Neutrophil (primary cell): ENCODE data around the gene CHI3L2.

Source experiments
- H3K27ac ChIP-seq: fragments of 200-600 bp; sonication (generic); 2 replicates; pipeline ENCODE4 v1.5.1; 2016; ENCODE audit warnings: mild to moderate bottlenecking, moderate library complexity
- H3K27me3 ChIP-seq: fragments of 200-600 bp; sonication (generic); 2 replicates; pipeline ENCODE4 v1.6.0; 2016; ENCODE audit warnings: mild to moderate bottlenecking
- H3K36me3 ChIP-seq: fragments of 200-600 bp; sonication (generic); 2 replicates; pipeline ENCODE4 v1.5.1; 2017
- H3K4me1 ChIP-seq, 2 experiments: fragments of 200-600 bp in 1 of 2; sonication (generic) in 1 of 2; 1 replicate in 1 of 2; 2 replicates in 1 of 2; pipeline versions ENCODE4 v1.5.1 to v1.6.1; 2013 to 2016; ENCODE audit warnings: low read depth in 1 of 2, low read length in 1 of 2, mild to moderate bottlenecking in 1 of 2, moderate library complexity in 1 of 2; ENCODE audit not compliant: control insufficient read depth in 1 of 2, insufficient read depth in 1 of 2
- H3K4me3 ChIP-seq, 2 experiments: fragments of 200-600 bp in 1 of 2; sonication (generic) in 1 of 2; 1 replicate in 1 of 2; 2 replicates in 1 of 2; pipeline ENCODE4 v1.5.1; 2013 to 2016; ENCODE audit warnings: low read depth in 1 of 2, low read length in 1 of 2, mild to moderate bottlenecking in 1 of 2, moderate library complexity in 1 of 2
- H3K9me3 ChIP-seq: fragments of 200-600 bp; sonication (generic); 2 replicates; pipeline ENCODE4 v1.5.1; 2016
- TF ChIP-seq, protein P1 (sequence below): fragments of 200-600 bp; sonication (generic); IDR thresholded peaks from 2 replicates; pipeline ENCODE4 v1.5.1; 2016; ENCODE audit warnings: antibody characterized with exemption

The CHI3L2 gene

DNA sequence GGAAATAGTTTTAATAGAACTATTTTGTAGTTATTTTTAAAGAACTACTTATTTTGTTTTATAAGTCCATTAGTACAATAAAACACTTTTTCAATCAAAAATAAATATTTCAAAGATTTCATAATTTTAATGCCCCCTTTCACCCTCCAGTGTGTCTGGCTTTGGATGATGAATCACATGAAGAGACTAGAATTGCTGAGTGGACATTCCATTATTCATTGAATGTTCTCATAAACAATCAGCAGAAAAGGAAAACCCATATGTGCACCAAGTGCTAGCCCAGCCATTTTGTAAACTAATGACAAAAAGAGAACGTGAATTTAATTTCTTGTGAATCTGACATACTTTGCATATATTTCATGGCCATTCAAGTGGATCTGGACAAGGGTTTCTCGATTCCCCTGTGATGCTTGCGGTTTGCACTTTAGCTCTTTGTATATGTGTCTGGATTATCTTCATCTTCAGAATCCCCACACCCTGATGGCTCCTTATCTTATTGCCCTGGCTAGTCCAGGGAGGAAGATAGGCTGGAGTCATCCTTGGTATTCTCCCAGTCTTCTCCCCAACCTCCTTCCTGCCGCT is 42.4 kb downstream of the CHI3L2 start:
- no peak overlapping the region for H3K27ac ChIP-seq
- H3K36me3 ChIP-seq, result no peaks in the 10 kb centered on the region
- H3K4me1 ChIP-seq, result no peaks in the 10 kb centered on the region
- H3K27me3 ChIP-seq, result peaks cover 97% of the 10 kb centered on the region
- no peaks in the 10 kb centered on the region for H3K9me3 ChIP-seq
- TF ChIP-seq, protein P1, sequence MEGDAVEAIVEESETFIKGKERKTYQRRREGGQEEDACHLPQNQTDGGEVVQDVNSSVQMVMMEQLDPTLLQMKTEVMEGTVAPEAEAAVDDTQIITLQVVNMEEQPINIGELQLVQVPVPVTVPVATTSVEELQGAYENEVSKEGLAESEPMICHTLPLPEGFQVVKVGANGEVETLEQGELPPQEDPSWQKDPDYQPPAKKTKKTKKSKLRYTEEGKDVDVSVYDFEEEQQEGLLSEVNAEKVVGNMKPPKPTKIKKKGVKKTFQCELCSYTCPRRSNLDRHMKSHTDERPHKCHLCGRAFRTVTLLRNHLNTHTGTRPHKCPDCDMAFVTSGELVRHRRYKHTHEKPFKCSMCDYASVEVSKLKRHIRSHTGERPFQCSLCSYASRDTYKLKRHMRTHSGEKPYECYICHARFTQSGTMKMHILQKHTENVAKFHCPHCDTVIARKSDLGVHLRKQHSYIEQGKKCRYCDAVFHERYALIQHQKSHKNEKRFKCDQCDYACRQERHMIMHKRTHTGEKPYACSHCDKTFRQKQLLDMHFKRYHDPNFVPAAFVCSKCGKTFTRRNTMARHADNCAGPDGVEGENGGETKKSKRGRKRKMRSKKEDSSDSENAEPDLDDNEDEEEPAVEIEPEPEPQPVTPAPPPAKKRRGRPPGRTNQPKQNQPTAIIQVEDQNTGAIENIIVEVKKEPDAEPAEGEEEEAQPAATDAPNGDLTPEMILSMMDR, result no peak
- H3K4me3 ChIP-seq, result no peak overlapping the region

DNA sequence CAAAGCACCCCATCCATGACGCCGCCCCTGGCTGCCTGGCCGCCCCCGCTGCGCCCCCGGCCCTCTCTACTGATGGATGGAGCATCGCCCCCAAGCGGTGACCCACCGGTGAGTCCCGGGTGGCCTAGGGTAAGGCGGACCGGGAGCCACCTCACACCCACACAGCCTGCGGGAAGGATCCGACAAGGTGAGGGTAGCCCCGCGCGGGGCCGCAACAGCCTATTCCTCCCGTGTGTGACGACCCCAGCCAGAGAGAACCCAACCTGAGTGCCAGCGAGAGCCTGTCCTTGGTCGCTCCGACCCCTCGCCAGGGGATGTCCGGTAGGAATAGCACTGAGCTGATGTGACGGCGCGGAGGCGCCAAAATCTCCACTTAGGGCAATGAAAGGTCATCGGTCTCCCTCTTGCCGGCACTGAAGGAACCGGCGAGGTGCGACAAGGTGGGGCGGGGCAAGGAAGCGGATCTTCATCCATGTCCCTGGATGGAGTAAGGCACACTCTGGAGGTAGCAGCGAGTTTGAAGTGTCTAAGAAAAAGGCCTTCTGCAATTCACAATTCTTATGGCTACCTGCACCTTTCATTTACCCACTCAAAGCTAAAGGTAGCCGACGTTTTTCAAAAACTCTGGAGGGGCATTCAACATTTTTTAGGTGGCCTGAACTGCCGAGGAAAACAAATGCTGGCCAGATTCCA is 43.4 kb downstream of the CHI3L2 start:
- no peaks in the 10 kb centered on the region for H3K36me3 ChIP-seq
- peaks cover 96% of the 10 kb centered on the region for H3K27me3 ChIP-seq
- H3K27ac ChIP-seq, result no peak overlapping the region
- no peaks in the 10 kb centered on the region for H3K4me1 ChIP-seq
- H3K9me3 ChIP-seq, result no peaks in the 10 kb centered on the region
- TF ChIP-seq, protein P1, result no peak
- H3K4me3 ChIP-seq, result no peak overlapping the region

DNA sequence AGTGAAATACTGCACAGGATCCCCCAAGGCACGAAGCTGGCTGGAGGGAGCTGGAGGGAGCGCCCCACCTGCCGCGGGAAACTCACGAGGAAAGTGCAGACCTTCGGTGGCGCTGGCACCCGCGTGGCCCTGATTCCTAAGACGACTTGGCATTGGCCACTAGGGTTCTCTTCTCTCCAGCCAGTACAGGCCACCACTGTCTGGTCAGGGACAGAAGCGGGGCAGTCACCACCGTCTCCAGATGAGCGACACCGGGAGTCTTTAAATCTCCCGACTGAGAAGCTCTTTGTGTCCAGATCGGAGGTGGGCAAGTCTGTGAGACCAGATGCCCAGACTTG is 43.9 kb downstream of the CHI3L2 start:
- H3K27ac ChIP-seq, result no peak overlapping the region

DNA sequence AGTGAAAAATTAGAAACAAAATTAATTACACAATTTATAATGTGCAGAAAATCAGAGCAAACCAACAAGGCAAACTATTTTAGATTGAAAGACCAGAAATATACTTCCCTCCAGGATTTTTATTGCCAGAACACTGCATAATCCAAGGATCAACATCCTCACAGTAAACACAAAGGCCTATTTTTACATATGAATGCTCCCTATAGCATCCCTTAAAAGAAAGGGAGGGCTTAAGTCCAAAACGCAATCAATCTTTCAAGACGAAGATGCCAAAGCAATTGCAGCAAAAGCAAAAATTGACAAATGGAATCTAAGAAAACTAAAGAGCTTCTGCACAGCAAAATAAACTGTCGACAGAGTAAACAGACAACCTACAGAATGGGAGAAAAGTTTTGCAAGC is 44.6 kb downstream of the CHI3L2 start:
- Histone ChIP-seq H3K4me1 (no peaks in the 10 kb centered on the region), H3K36me3 (no peaks in the 10 kb centered on the region), H3K9me3 (no peaks in the 10 kb centered on the region), H3K27me3 (peaks cover 89% of the 10 kb centered on the region), H3K4me3 (no peak overlapping the region), H3K27ac (no peak overlapping the region)
- TF ChIP-seq, protein P1, result no peak

More for the DNA sequence above, 43.9 kb downstream of the CHI3L2 start:
- Histone ChIP-seq H3K4me3 (no peak overlapping the region), H3K36me3 (no peaks in the 10 kb centered on the region), H3K4me1 (no peaks in the 10 kb centered on the region), H3K9me3 (no peaks in the 10 kb centered on the region), H3K27me3 (peaks cover 92% of the 10 kb centered on the region)
- TF ChIP-seq, protein P1, result no peak

DNA sequence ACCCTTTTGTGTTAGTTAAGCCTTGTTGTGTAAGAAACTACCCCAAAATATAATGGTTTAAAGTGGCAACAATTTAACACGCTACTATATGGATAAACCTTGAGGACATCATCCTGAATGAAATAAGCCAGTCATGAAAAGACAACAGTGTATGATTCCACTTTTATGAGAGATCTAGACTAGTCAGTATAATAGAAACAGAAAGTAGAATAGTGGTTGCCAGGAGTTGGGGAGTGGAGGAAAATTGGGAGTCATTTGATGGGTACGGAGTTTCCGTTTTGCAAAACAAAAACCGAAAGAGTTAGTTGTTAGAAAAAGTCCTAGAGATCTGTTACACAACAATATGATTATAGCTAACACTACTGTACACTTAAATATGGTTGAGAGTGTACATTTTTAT is 47.1 kb downstream of the CHI3L2 start:
- H3K4me3 ChIP-seq, result no peak overlapping the region
- TF ChIP-seq, protein P1, result no peak
- no peak overlapping the region for H3K27ac ChIP-seq
- H3K9me3 ChIP-seq, result no peaks in the 10 kb centered on the region
- no peaks in the 10 kb centered on the region for H3K36me3 ChIP-seq
- H3K27me3 ChIP-seq, result peaks cover 66% of the 10 kb centered on the region
- no peaks in the 10 kb centered on the region for H3K4me1 ChIP-seq
